ENCODE measurements around the gene DHRSX.

The DHRSX gene

GRCh38 chrX:2414384-2414783 lies 86.4 kb downstream of the DHRSX start:
- Histone ChIP-seq H3K9ac (ENCODE audit: low read depth, low read length) (no peak overlapping the region), H3K36me3 (ENCODE audit: insufficient read depth, low read length) (no peaks in the 10 kb centered on the region), H3K9me3 (ENCODE audit: control insufficient read depth, insufficient read depth, low read length) (no peaks in the 10 kb centered on the region), H3K4me1 (ENCODE audit: insufficient read depth, low read length) (peaks cover 5% of the 10 kb centered on the region; the same call in 1 of the 2 replicates)

- no peaks in the 10 kb centered on the region for H3K9me3 ChIP-seq (ENCODE audit: control insufficient read depth, insufficient read depth, low read length)
- no peaks in the 10 kb centered on the region for H3K36me3 ChIP-seq (ENCODE audit: insufficient read depth, low read length)
- no peak overlapping the region for H3K9ac ChIP-seq (ENCODE audit: low read depth, low read length)
- peaks cover 5% of the 10 kb centered on the region; the same call in 1 of the 2 replicates for H3K4me1 ChIP-seq (ENCODE audit: insufficient read depth, low read length)
Observed at GRCh38 chrX:2413969-2414368, 86.8 kb downstream of the DHRSX start.

GRCh38 chrX:2412131-2412530 lies 88.6 kb downstream of the DHRSX start:
- Histone ChIP-seq H3K9me3 (ENCODE audit: control insufficient read depth, insufficient read depth, low read length) (peaks cover 2% of the 10 kb centered on the region; the same call in 1 of the 2 replicates), H3K9ac (ENCODE audit: low read depth, low read length) (no peak overlapping the region), H3K36me3 (ENCODE audit: insufficient read depth, low read length) (no peaks in the 10 kb centered on the region; the same call in 1 of the 2 replicates), H3K4me1 (ENCODE audit: insufficient read depth, low read length) (peaks cover 5% of the 10 kb centered on the region; the same call in 1 of the 2 replicates)

- H3K36me3 ChIP-seq (ENCODE audit: insufficient read depth, low read length), result no peaks in the 10 kb centered on the region; the same call in 1 of the 2 replicates
Observed at GRCh38 chrX:2410279-2411020, 90.3 kb downstream of the DHRSX start.

GRCh38 chrX:2409796-2410195 lies 91.0 kb downstream of the DHRSX start:
- H3K9ac ChIP-seq (ENCODE audit: low read depth, low read length), result peak overlapping the region; percentile 9; the same call in 1 of the 2 replicates

More at GRCh38 chrX:2410279-2411020, 90.3 kb downstream of the DHRSX start:
- Histone ChIP-seq H3K4me1 (ENCODE audit: insufficient read depth, low read length) (peaks cover 5% of the 10 kb centered on the region; the same call in 1 of the 2 replicates), H3K9me3 (ENCODE audit: control insufficient read depth, insufficient read depth, low read length) (peaks cover 5% of the 10 kb centered on the region; the same call in 1 of the 2 replicates), H3K9ac (ENCODE audit: low read depth, low read length) (peak overlapping the region; percentile 9; the same call in 1 of the 2 replicates)

GRCh38 chrX:2408856-2409255 lies 91.9 kb downstream of the DHRSX start:
- Histone ChIP-seq H3K9me3 (ENCODE audit: control insufficient read depth, insufficient read depth, low read length) (peaks cover 5% of the 10 kb centered on the region; the same call in 1 of the 2 replicates), H3K4me1 (ENCODE audit: insufficient read depth, low read length) (peaks cover 5% of the 10 kb centered on the region; the same call in 1 of the 2 replicates), H3K9ac (ENCODE audit: low read depth, low read length) (no peak overlapping the region), H3K36me3 (ENCODE audit: insufficient read depth, low read length) (no peaks in the 10 kb centered on the region; the same call in 1 of the 2 replicates)

More at GRCh38 chrX:2409796-2410195, 91.0 kb downstream of the DHRSX start:
- Histone ChIP-seq H3K4me1 (ENCODE audit: insufficient read depth, low read length) (peaks cover 5% of the 10 kb centered on the region; the same call in 1 of the 2 replicates), H3K9me3 (ENCODE audit: control insufficient read depth, insufficient read depth, low read length) (peaks cover 5% of the 10 kb centered on the region; the same call in 1 of the 2 replicates), H3K36me3 (ENCODE audit: insufficient read depth, low read length) (no peaks in the 10 kb centered on the region; the same call in 1 of the 2 replicates)

- Histone ChIP-seq H3K9ac (ENCODE audit: low read depth, low read length) (no peak overlapping the region; the same call in 1 of the 2 replicates), H3K9me3 (ENCODE audit: control insufficient read depth, insufficient read depth, low read length) (peaks cover 5% of the 10 kb centered on the region; the same call in 1 of the 2 replicates), H3K36me3 (ENCODE audit: insufficient read depth, low read length) (no peaks in the 10 kb centered on the region; the same call in 1 of the 2 replicates), H3K4me1 (ENCODE audit: insufficient read depth, low read length) (peaks cover 10% of the 10 kb centered on the region)
Observed at GRCh38 chrX:2406891-2407518, 93.8 kb downstream of the DHRSX start.

GRCh38 chrX:2404776-2405175 lies 96.0 kb downstream of the DHRSX start:
- peaks cover 5% of the 10 kb centered on the region; the same call in 1 of the 2 replicates for H3K9me3 ChIP-seq (ENCODE audit: control insufficient read depth, insufficient read depth, low read length)
- peaks cover 13% of the 10 kb centered on the region for H3K4me1 ChIP-seq (ENCODE audit: insufficient read depth, low read length)
- peaks cover 2% of the 10 kb centered on the region; the same call in 1 of the 2 replicates for H3K36me3 ChIP-seq (ENCODE audit: insufficient read depth, low read length)
- no peak overlapping the region for H3K9ac ChIP-seq (ENCODE audit: low read depth, low read length)

- Histone ChIP-seq H3K9me3 (ENCODE audit: control insufficient read depth, insufficient read depth, low read length) (peaks cover 5% of the 10 kb centered on the region; the same call in 1 of the 2 replicates), H3K4me1 (ENCODE audit: insufficient read depth, low read length) (peaks cover 22% of the 10 kb centered on the region), H3K36me3 (ENCODE audit: insufficient read depth, low read length) (peaks cover 2% of the 10 kb centered on the region; the same call in 1 of the 2 replicates), H3K9ac (ENCODE audit: low read depth, low read length) (no peak overlapping the region)
Observed at GRCh38 chrX:2402361-2402690, 98.5 kb downstream of the DHRSX start.

GRCh38 chrX:2401590-2402360 lies 99.0 kb downstream of the DHRSX start:
- Histone ChIP-seq H3K9me3 (ENCODE audit: control insufficient read depth, insufficient read depth, low read length) (no peaks in the 10 kb centered on the region), H3K36me3 (ENCODE audit: insufficient read depth, low read length) (peaks cover 2% of the 10 kb centered on the region; the same call in 1 of the 2 replicates), H3K9ac (ENCODE audit: low read depth, low read length) (no peak overlapping the region), H3K4me1 (ENCODE audit: insufficient read depth, low read length) (peaks cover 22% of the 10 kb centered on the region)

GRCh38 chrX:2401201-2401589 lies 99.6 kb downstream of the DHRSX start:
- no peak overlapping the region for H3K9ac ChIP-seq (ENCODE audit: low read depth, low read length)
- peaks cover 2% of the 10 kb centered on the region; the same call in 1 of the 2 replicates for H3K36me3 ChIP-seq (ENCODE audit: insufficient read depth, low read length)
- no peaks in the 10 kb centered on the region for H3K9me3 ChIP-seq (ENCODE audit: control insufficient read depth, insufficient read depth, low read length)
- H3K4me1 ChIP-seq (ENCODE audit: insufficient read depth, low read length), result peaks cover 22% of the 10 kb centered on the region

- Histone ChIP-seq H3K4me1 (ENCODE audit: insufficient read depth, low read length) (peaks cover 33% of the 10 kb centered on the region), H3K9me3 (ENCODE audit: control insufficient read depth, insufficient read depth, low read length) (no peaks in the 10 kb centered on the region), H3K36me3 (ENCODE audit: insufficient read depth, low read length) (peaks cover 2% of the 10 kb centered on the region; the same call in 1 of the 2 replicates), H3K9ac (ENCODE audit: low read depth, low read length) (no peak overlapping the region)
Observed at GRCh38 chrX:2398064-2398656, 102.6 kb downstream of the DHRSX start.

- Histone ChIP-seq H3K9ac (ENCODE audit: low read depth, low read length) (no peak overlapping the region), H3K36me3 (ENCODE audit: insufficient read depth, low read length) (peaks cover 2% of the 10 kb centered on the region; the same call in 1 of the 2 replicates), H3K9me3 (ENCODE audit: control insufficient read depth, insufficient read depth, low read length) (no peaks in the 10 kb centered on the region), H3K4me1 (ENCODE audit: insufficient read depth, low read length) (peaks cover 32% of the 10 kb centered on the region)
Observed at GRCh38 chrX:2397229-2398063, 103.3 kb downstream of the DHRSX start.

All from ES-I3 (cell line).